ENCODE results near the gene KIAA1549. TPM values are rescaled to one million over a fixed set of nuclear protein-coding genes. Genes with fewer than 3 reads are reported as not detected.
"Not testable (repeated sequence)": the region's sequence is repeated elsewhere in the genome, so short reads cannot be mapped to it uniquely, and the experiment has no call there.

KIAA1549 gene
- polyA plus RNA-seq, 3 donors: 0.22 to 5.4 (median 0.31) TPM

- H3K27ac ChIP-seq (ENCODE audit: low read depth, low read length): no peak overlapping the region
- WGBS, 3 donors: 43 to 58% (median 46%) methylated on average over 2 of the region's 2 CpGs
Observed at GRCh38 chr7:138845711-138846110, 135.5 kb downstream of the KIAA1549 start.

- 91 to 94% (median 93%) methylated on average over 20 of the region's 20 CpGs for WGBS, 3 donors
- H3K27ac ChIP-seq (ENCODE audit: low read depth, low read length): no peak overlapping the region
Observed at GRCh38 chr7:138843632-138844580, 137.3 kb downstream of the KIAA1549 start.

GRCh38 chr7:138842111-138842510, 139.1 kb downstream of the KIAA1549 start:
- 72 to 91% (median 78%) methylated on average over 12 of the region's 12 CpGs for whole genome bisulfite sequencing, 3 donors
- no peak overlapping the region for H3K27ac ChIP-seq (ENCODE audit: low read depth, low read length)

GRCh38 chr7:138838166-138838565, 143.0 kb downstream of the KIAA1549 start:
- no peak overlapping the region for H3K27ac ChIP-seq (ENCODE audit: low read depth, low read length)
- WGBS, 3 donors: 76 to 89% (median 86%) methylated on average over 9 of the region's 9 CpGs

GRCh38 chr7:138837627-138838026, 143.6 kb downstream of the KIAA1549 start:
- H3K27ac ChIP-seq (ENCODE audit: low read depth, low read length): no peak overlapping the region
- 48 to 79% (median 49%) methylated on average over 13 of the region's 13 CpGs for WGBS, 3 donors

- H3K27ac ChIP-seq (ENCODE audit: low read depth, low read length): no peak overlapping the region
- WGBS, 3 donors: 89 to 93% (median 91%) methylated on average over 11 of the region's 11 CpGs
Observed at GRCh38 chr7:138835087-138835486, 146.1 kb downstream of the KIAA1549 start.

- WGBS, 3 donors: 94 to 96% (median 95%) methylated on average over 9 of the region's 9 CpGs
- no peak overlapping the region for H3K27ac ChIP-seq (ENCODE audit: low read depth, low read length)
Observed at GRCh38 chr7:138834583-138834982, 146.6 kb downstream of the KIAA1549 start.

- 59 to 81% (median 60%) methylated on average over 5 of the region's 5 CpGs for WGBS, 3 donors
- no peak overlapping the region for H3K27ac ChIP-seq (ENCODE audit: low read depth, low read length)
Observed at GRCh38 chr7:138833596-138833995, 147.6 kb downstream of the KIAA1549 start.

GRCh38 chr7:138832966-138833365, 148.2 kb downstream of the KIAA1549 start:
- 89 to 93% (median 90%) methylated on average over 10 of the region's 10 CpGs for WGBS, 3 donors

GRCh38 chr7:138829335-138829734, 151.9 kb downstream of the KIAA1549 start:
- 86 to 96% (median 90%) methylated on average over 11 of the region's 11 CpGs for WGBS, 3 donors
- H3K27ac ChIP-seq (ENCODE audit: low read depth, low read length): no peak overlapping the region

More at GRCh38 chr7:138832966-138833365, 148.2 kb downstream of the KIAA1549 start:
- no peak overlapping the region for H3K27ac ChIP-seq (ENCODE audit: low read depth, low read length)

GRCh38 chr7:138828302-138828701, 152.9 kb downstream of the KIAA1549 start:
- WGBS, 3 donors: 46 to 78% (median 78%) methylated on average over 2 of the region's 2 CpGs
- H3K27ac ChIP-seq (ENCODE audit: low read depth, low read length): no peak overlapping the region

GRCh38 chr7:138825049-138825721, 156.0 kb downstream of the KIAA1549 start:
- no peak overlapping the region for H3K27ac ChIP-seq (ENCODE audit: low read depth, low read length)
- 86 to 89% (median 88%) methylated on average over 11 of the region's 11 CpGs for WGBS, 3 donors

GRCh38 chr7:138822867-138823535, 158.2 kb downstream of the KIAA1549 start:
- 91 to 95% (median 92%) methylated on average over 11 of the region's 11 CpGs for WGBS, 3 donors
- no peak overlapping the region for H3K27ac ChIP-seq (ENCODE audit: low read depth, low read length)

- 88 to 92% (median 91%) methylated on average over 7 of the region's 7 CpGs for WGBS, 3 donors
- H3K27ac ChIP-seq (ENCODE audit: low read depth, low read length): no peak overlapping the region
Observed at GRCh38 chr7:138821912-138822311, 159.3 kb downstream of the KIAA1549 start.

- no peak overlapping the region for H3K27ac ChIP-seq (ENCODE audit: low read depth, low read length)
- WGBS, 3 donors: 78 to 90% (median 79%) methylated on average over 3 of the region's 3 CpGs
Observed at GRCh38 chr7:138819625-138820024, 161.6 kb downstream of the KIAA1549 start.

- H3K27ac ChIP-seq (ENCODE audit: low read depth, low read length): no peak overlapping the region
- WGBS, 3 donors: 83 to 97% (median 83%) methylated on average over 1 of the region's 1 CpG
Observed at GRCh38 chr7:138816650-138817049, 164.5 kb downstream of the KIAA1549 start.

- H3K27ac ChIP-seq (ENCODE audit: low read depth, low read length): no peak overlapping the region
- WGBS, 3 donors: 76 to 88% (median 87%) methylated on average over 1 of the region's 1 CpG
Observed at GRCh38 chr7:138814816-138815332, 166.3 kb downstream of the KIAA1549 start.

- no peak overlapping the region for H3K27ac ChIP-seq (ENCODE audit: low read depth, low read length)
- 61 to 78% (median 72%) methylated on average over 2 of the region's 2 CpGs for WGBS, 3 donors
Observed at GRCh38 chr7:138813945-138814344, 167.2 kb downstream of the KIAA1549 start.

GRCh38 chr7:138811327-138811726, 169.9 kb downstream of the KIAA1549 start:
- not testable (repeated sequence) for H3K27ac ChIP-seq (ENCODE audit: low read depth, low read length)
- 81 to 91% (median 85%) methylated on average over 1 to 2 of the region's 2 CpGs for WGBS, 3 donors

Measured in adipose tissue (tissue), 3 donors.